PC-3 (cell line): ENCODE results near the gene PCNA. TPM values are rescaled to one million over a fixed set of nuclear protein-coding genes. Genes with fewer than 3 reads are reported as not detected.

Experiments used
- ATAC-seq: fragments of 200-7000 bp; cut with Tn5 transposase; 2 replicates; pipeline ENCODE4 v1.9.1; 2020; ENCODE audit warnings: mild to moderate bottlenecking, moderate library complexity
- BruUV-seq: library from RNA; stranded (reverse); fragments of 400-500 nt; replicated peaks from 2 replicates; lab custom pipeline; 2021; lab: Mats Ljungman, UMichigan
- CTCF ChIA-PET: fragments of 300-600 bp; sonication (Branson Sonifier 250); formaldehyde crosslinking; loops from one replicate; lab custom pipeline; 2022; ENCODE audit warnings: antibody characterized with exemption; lab: Charles Lee
- POLR2A ChIA-PET: fragments of 300-600 bp; sonication (Branson Sonifier 250); formaldehyde crosslinking; loops from one replicate; lab custom pipeline; 2022; ENCODE audit warnings: antibody characterized with exemption; ENCODE audit not compliant: unreplicated experiment; lab: Charles Lee
- DNase-seq: peaks from one replicate; pipeline ENCODE4 v3.0.0-alpha.2; 2015
- H2AFZ ChIP-seq: fragments of 300-600 bp; sonication (generic); 2 replicates; pipeline ENCODE4 v1.6.0; 2016; ENCODE audit warnings: antibody characterized with exemption, low read length
- H3F3A ChIP-seq: fragments of 300-600 bp; sonication (generic); one replicate; pipeline ENCODE4 v1.6.0; 2017; ENCODE audit warnings: antibody characterized with exemption, low read length, control low read depth, mild to moderate bottlenecking; ENCODE audit not compliant: unreplicated experiment
- H3K27ac ChIP-seq: fragments of 300-600 bp; sonication (generic); 2 replicates; pipeline ENCODE4 v1.5.1; 2016; ENCODE audit warnings: mild to moderate bottlenecking, low read length
- H3K27me3 ChIP-seq: fragments of 300-600 bp; sonication (generic); 2 replicates; pipeline ENCODE4 v1.6.1; 2016; ENCODE audit warnings: low read length, mixed read lengths
- H3K36me3 ChIP-seq: fragments of 300-600 bp; sonication (generic); 2 replicates; pipeline ENCODE4 v1.6.1; 2016; ENCODE audit warnings: low read depth, mixed run types, low read length, mixed read lengths
- H3K4me1 ChIP-seq: fragments of 300-600 bp; sonication (generic); 2 replicates; pipeline ENCODE4 v1.5.1; 2016; ENCODE audit warnings: low read length; ENCODE audit not compliant: insufficient read depth
- H3K4me2 ChIP-seq: fragments of 300-600 bp; sonication (generic); 2 replicates; pipeline ENCODE4 v1.6.0; 2016; ENCODE audit warnings: low read length
- H3K4me3 ChIP-seq: fragments of 300-600 bp; sonication (generic); 2 replicates; pipeline ENCODE4 v1.5.1; 2016; ENCODE audit warnings: mild to moderate bottlenecking, low read length, mixed read lengths
- H3K79me2 ChIP-seq: fragments of 300-600 bp; sonication (generic); 2 replicates; pipeline ENCODE4 v1.6.1; 2017; ENCODE audit warnings: low read length, mixed read lengths
- H3K9ac ChIP-seq: fragments of 300-600 bp; sonication (generic); 2 replicates; pipeline ENCODE4 v1.6.0; 2016; ENCODE audit warnings: mild to moderate bottlenecking, low read length
- H3K9me2 ChIP-seq: fragments of 300-600 bp; sonication (generic); replicated peaks from 2 replicates; pipeline ENCODE4 v1.6.1; 2016; ENCODE audit warnings: mixed run types, low read length, mixed read lengths
- H3K9me3 ChIP-seq: fragments of 300-600 bp; sonication (generic); 2 replicates; pipeline ENCODE4 v1.6.1; 2016; ENCODE audit warnings: low read length, mixed read lengths
- H4K20me1 ChIP-seq: fragments of 300-600 bp; sonication (generic); 2 replicates; pipeline ENCODE4 v1.6.1; 2016; ENCODE audit warnings: low read length, mixed read lengths
- CTCF ChIP-seq: fragments of 300-600 bp; sonication (generic); conservative IDR thresholded peaks from 2 replicates; pipeline ENCODE4 v1.5.1; 2017; ENCODE audit warnings: antibody characterized with exemption, low read depth, mild to moderate bottlenecking, low read length
- EZH2 ChIP-seq: fragments of 300-600 bp; sonication (generic); IDR thresholded peaks from one replicate; pipeline ENCODE4 v1.6.1; 2017; ENCODE audit warnings: antibody characterized with exemption, mild to moderate bottlenecking, low read length; ENCODE audit not compliant: unreplicated experiment
- EZH2phosphoT487 ChIP-seq: fragments of 300-600 bp; sonication (generic); IDR thresholded peaks from 2 replicates; pipeline ENCODE4 v1.6.1; 2018; ENCODE audit warnings: mild to moderate bottlenecking, antibody characterized with exemption, low read length, borderline replicate concordance
- intact Hi-C: fragments of 100-400 bp; cut with micrococcal nuclease; formaldehyde crosslinking; loops from 2 replicates; pipeline ENCODE4 v1.9.0; 2023
- total RNA-seq: library from RNA; depleted of rRNA; stranded (reverse); fragments of >200 nt; gene quantifications from 2 replicates; pipeline ENCODE4 v1.2.3, GENCODE V29; 2014

Gene PCNA
- total RNA-seq, 1 experiment from 2014 or later, result 286 TPM

DNA sequence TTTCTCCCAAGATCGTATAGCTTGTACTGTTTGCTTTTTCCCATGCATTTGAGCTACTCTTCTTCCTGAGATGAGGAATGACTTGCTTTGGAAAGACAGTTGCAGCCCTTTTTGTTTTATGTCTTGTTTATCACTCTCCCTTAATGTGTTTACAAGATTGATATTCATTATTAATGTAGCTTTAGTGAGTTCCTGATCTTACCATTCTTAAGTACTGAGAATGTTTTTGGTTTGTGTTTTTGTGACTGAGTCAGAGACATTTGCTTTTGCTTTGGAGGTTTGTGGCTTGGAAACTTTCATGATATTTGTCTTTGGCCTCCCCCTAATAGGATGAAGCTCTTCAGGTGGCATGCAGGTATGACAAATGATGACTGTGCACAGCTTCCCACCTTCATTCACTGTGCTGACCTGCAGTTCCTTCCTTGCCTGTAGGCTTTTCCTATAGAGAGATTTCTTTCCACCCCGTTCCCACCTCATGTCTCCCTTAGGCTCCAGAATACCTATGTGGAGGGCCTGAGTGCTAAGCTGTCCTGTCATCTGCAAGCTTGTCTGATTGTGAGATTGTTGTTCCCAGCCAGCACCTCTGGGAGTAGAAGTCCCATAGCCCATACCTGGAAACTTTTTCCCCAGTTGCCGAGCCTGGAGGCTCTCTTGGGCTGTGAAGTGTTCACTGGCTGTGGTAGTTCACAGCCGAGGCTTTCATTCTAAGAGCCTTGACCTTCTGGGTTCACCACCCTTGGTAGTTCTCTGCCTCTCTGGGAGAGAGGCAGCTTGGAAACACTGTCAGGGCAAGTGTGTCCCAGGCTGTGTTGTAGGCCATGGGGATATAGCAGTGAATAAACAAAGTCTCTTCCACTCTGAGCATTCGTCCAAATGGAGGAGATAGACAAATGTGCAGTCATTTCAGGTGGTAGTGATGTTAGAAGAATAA lies 34.1 kb upstream of the PCNA start:
- peak overlapping the region; percentile 93 for H3K27ac ChIP-seq
- peak overlapping the region; percentile 25; the same call in 1 of the 2 replicates for H3K4me3 ChIP-seq
- H3K79me2 ChIP-seq, result peaks cover 84% of the 10 kb centered on the region
- H4K20me1 ChIP-seq, result no peaks in the 10 kb centered on the region
- H3K36me3 ChIP-seq, result no peaks in the 10 kb centered on the region
- ChIA-PET CTCF (interaction anchor here (1.1 to 1.5 kb wide), 2 partner anchors 27 to 38 kb away, joined by 4 to 23 read pairs; partner anchors contain the start of gene CDS2), POLR2A (interaction anchor here (1.2 kb wide), 1 partner anchor 27 kb away, joined by 13 read pairs; the partner anchor contains the start of gene CDS2)
- peak overlapping the region; percentile 68 for H3K4me2 ChIP-seq
- peak; percentile 90 for ATAC-seq
- no peaks in the 10 kb centered on the region for H3K27me3 ChIP-seq
- intact Hi-C loops, result loop anchor here (2.0 kb wide), 1 partner anchor 39 kb away; no protein-coding TSS in a partner anchor
- H3K4me1 ChIP-seq, result peaks cover 56% of the 10 kb centered on the region
- BruUV-seq, result no TSS peak
- H2AFZ ChIP-seq, result peak overlapping the region; percentile 27; the same call in 1 of the 2 replicates
- no peaks in the 10 kb centered on the region for H3F3A ChIP-seq
- peak overlapping the region; percentile 68 for H3K9ac ChIP-seq
- peak; percentile 96 for DNase-seq
- TF ChIP-seq EZH2, result no peak
- no peak for TF ChIP-seq CTCF
- TF ChIP-seq EZH2phosphoT487, result no peak
- no peaks in the 10 kb centered on the region for H3K9me3 ChIP-seq
- H3K9me2 ChIP-seq, result no peaks in the 10 kb centered on the region

GRCh38 chr20:5153152-5153467 lies 33.4 kb upstream of the PCNA start:
- TF ChIP-seq EZH2phosphoT487 (no peak), EZH2 (no peak), CTCF (no peak)
- peak overlapping the region; percentile 93 for H3K27ac ChIP-seq
- BruUV-seq, result no TSS peak

More at GRCh38 chr20:5153152-5153467, 33.4 kb upstream of the PCNA start:
- Histone ChIP-seq H2AFZ (no peak overlapping the region), H3K4me2 (peak overlapping the region; percentile 68), H3K27me3 (no peaks in the 10 kb centered on the region), H3K9me2 (no peaks in the 10 kb centered on the region), H3K9me3 (no peaks in the 10 kb centered on the region), H3K36me3 (no peaks in the 10 kb centered on the region), H4K20me1 (no peaks in the 10 kb centered on the region), H3K9ac (peak overlapping the region; percentile 33), H3K4me3 (peak overlapping the region; percentile 25; the same call in 1 of the 2 replicates), H3F3A (no peaks in the 10 kb centered on the region), H3K79me2 (peaks cover 86% of the 10 kb centered on the region), H3K4me1 (peaks cover 56% of the 10 kb centered on the region)
- POLR2A ChIA-PET, result interaction anchor here (1.2 kb wide), 1 partner anchor 27 kb away, joined by 13 read pairs; the partner anchor contains the start of gene CDS2
- ATAC-seq (peak; percentile 9; the same call in 1 of the 2 replicates), DNase-seq (peak; percentile 19)
- intact Hi-C loops, result no loop called here
- CTCF ChIA-PET, result interaction anchor here (1.5 kb wide), 1 partner anchor 27 kb away, joined by 23 read pairs; the partner anchor contains the start of gene CDS2
